ENCODE results near the gene PBX2. TPM values are rescaled to one million over a fixed set of nuclear protein-coding genes. Genes with fewer than 3 reads are reported as not detected.

Gene PBX2
- total and polyA plus RNA-seq, 2 experiments from 2014 or later: 3.1 to 25.4 TPM

- Histone ChIP-seq H3K27ac (no peak overlapping the region), H3K79me2 (ENCODE audit: insufficient read depth) (no peaks in the 10 kb centered on the region), H3K36me3 (ENCODE audit: low read depth) (no peaks in the 10 kb centered on the region), H3K9me2 (ENCODE audit: insufficient read depth) (no peaks in the 10 kb centered on the region), H3K4me1 (ENCODE audit: insufficient read depth) (no peaks in the 10 kb centered on the region), H3K9me3 (ENCODE audit: low read depth) (no peaks in the 10 kb centered on the region), H3K4me3 (no peak overlapping the region), H3K27me3 (replicated peaks; ENCODE audit: insufficient read depth) (0 out of 2 replicates have a peak, but pooled peaks cover 3% of the 10 kb centered on the region), H4K20me1 (ENCODE audit: insufficient read depth) (no peaks in the 10 kb centered on the region), H3K9ac (no peak overlapping the region), H3K4me2 (ENCODE audit: unreplicated experiment) (no peak overlapping the region), H2AFZ (no peak overlapping the region), H3F3A (ENCODE audit: insufficient read depth) (no peaks in the 10 kb centered on the region)
- no peak for DNase-seq
- in situ Hi-C loops (cut with MboI): no loop called here
- 58 to 100% methylated on average over 1 to 3 of the region's 3 CpGs for WGBS, 2 experiments (ENCODE audit: low coverage in 1 of 2, low lambda C conversion rate in 2 of 2, missing lambda C conversion rate in 2 of 2)
- TF ChIP-seq EZH2phosphoT487 (IDR thresholded peaks at IDR 0.05; ENCODE audit: insufficient read depth, low read depth) (no peak), EZH2 (IDR thresholded peaks at IDR 0.05; ENCODE audit: insufficient read depth, poor library complexity, severe bottlenecking) (no peak)
These were observed 14.3 kb upstream of the PBX2 start for GRCh38 chr6:32204268-32204715.

GRCh38 chr6:32203426-32204267 lies 13.6 kb upstream of the PBX2 start:
- no peaks in the 10 kb centered on the region for H3K9me3 ChIP-seq (ENCODE audit: low read depth)
- no peaks in the 10 kb centered on the region for H4K20me1 ChIP-seq (ENCODE audit: insufficient read depth)
- H3K36me3 ChIP-seq (ENCODE audit: low read depth): no peaks in the 10 kb centered on the region
- H3K27ac ChIP-seq: no peak overlapping the region
- WGBS, 2 experiments (ENCODE audit: low coverage in 1 of 2, low lambda C conversion rate in 2 of 2, missing lambda C conversion rate in 2 of 2): 58% methylated on average over 8 to 9 of the region's 9 CpGs
- no peaks in the 10 kb centered on the region for H3K4me1 ChIP-seq (ENCODE audit: insufficient read depth)
- H3K4me2 ChIP-seq (ENCODE audit: unreplicated experiment): no peak overlapping the region
- in situ Hi-C loops (cut with MboI): no loop called here
- H3K4me3 ChIP-seq: no peak overlapping the region
- no peaks in the 10 kb centered on the region for H3K79me2 ChIP-seq (ENCODE audit: insufficient read depth)
- 0 out of 2 replicates have a peak, but pooled peaks cover 3% of the 10 kb centered on the region for H3K27me3 ChIP-seq (replicated peaks; ENCODE audit: insufficient read depth)
- no peak overlapping the region for H3K9ac ChIP-seq
- H3F3A ChIP-seq (ENCODE audit: insufficient read depth): no peaks in the 10 kb centered on the region
- H2AFZ ChIP-seq: no peak overlapping the region
- no peaks in the 10 kb centered on the region for H3K9me2 ChIP-seq (ENCODE audit: insufficient read depth)
- DNase-seq: no peak
- TF ChIP-seq EZH2 (IDR thresholded peaks at IDR 0.05; ENCODE audit: insufficient read depth, poor library complexity, severe bottlenecking) (no peak), EZH2phosphoT487 (IDR thresholded peaks at IDR 0.05; ENCODE audit: insufficient read depth, low read depth) (no peak)

- TF ChIP-seq EZH2phosphoT487 (IDR thresholded peaks at IDR 0.05; ENCODE audit: insufficient read depth, low read depth): no peak
- Histone ChIP-seq H3K4me1 (ENCODE audit: insufficient read depth) (no peaks in the 10 kb centered on the region), H3K4me3 (no peak overlapping the region), H4K20me1 (ENCODE audit: insufficient read depth) (no peaks in the 10 kb centered on the region), H3K79me2 (ENCODE audit: insufficient read depth) (no peaks in the 10 kb centered on the region), H3K9me3 (ENCODE audit: low read depth) (no peaks in the 10 kb centered on the region), H3K36me3 (ENCODE audit: low read depth) (no peaks in the 10 kb centered on the region), H3K9ac (no peak overlapping the region), H3F3A (ENCODE audit: insufficient read depth) (no peaks in the 10 kb centered on the region), H3K27ac (no peak overlapping the region), H3K4me2 (ENCODE audit: unreplicated experiment) (no peak overlapping the region), H3K27me3 (replicated peaks; ENCODE audit: insufficient read depth) (0 out of 2 replicates have a peak, but pooled peaks cover 3% of the 10 kb centered on the region), H3K9me2 (ENCODE audit: insufficient read depth) (no peaks in the 10 kb centered on the region), H2AFZ (no peak overlapping the region)
- no peak for DNase-seq
- in situ Hi-C loops (cut with MboI): no loop called here
- 66 to 68% methylated on average over 9 of the region's 9 CpGs for WGBS, 2 experiments (ENCODE audit: low coverage in 1 of 2, low lambda C conversion rate in 2 of 2, missing lambda C conversion rate in 2 of 2)
These were observed 12.2 kb upstream of the PBX2 start for GRCh38 chr6:32202186-32202585.

GRCh38 chr6:32200711-32201475 lies 10.9 kb upstream of the PBX2 start:
- no peak for DNase-seq
- Histone ChIP-seq H3K9me2 (ENCODE audit: insufficient read depth) (no peaks in the 10 kb centered on the region), H3K36me3 (ENCODE audit: low read depth) (no peaks in the 10 kb centered on the region), H3K79me2 (ENCODE audit: insufficient read depth) (no peaks in the 10 kb centered on the region), H3F3A (ENCODE audit: insufficient read depth) (no peaks in the 10 kb centered on the region), H3K27ac (no peak overlapping the region), H4K20me1 (ENCODE audit: insufficient read depth) (no peaks in the 10 kb centered on the region), H3K27me3 (replicated peaks; ENCODE audit: insufficient read depth) (no peaks in the 10 kb centered on the region), H3K9ac (no peak overlapping the region), H3K4me2 (ENCODE audit: unreplicated experiment) (no peak overlapping the region), H3K4me3 (no peak overlapping the region), H3K4me1 (ENCODE audit: insufficient read depth) (0 out of 2 replicates have a peak, but pooled peaks cover 5% of the 10 kb centered on the region), H3K9me3 (ENCODE audit: low read depth) (no peaks in the 10 kb centered on the region), H2AFZ (no peak overlapping the region)
- in situ Hi-C loops (cut with MboI): no loop called here
- WGBS, 2 experiments (ENCODE audit: low coverage in 1 of 2, low lambda C conversion rate in 2 of 2, missing lambda C conversion rate in 2 of 2): 62 to 63% methylated on average over 12 to 13 of the region's 13 CpGs
- TF ChIP-seq EZH2phosphoT487 (IDR thresholded peaks at IDR 0.05; ENCODE audit: insufficient read depth, low read depth): no peak
